Loucy (cell line): ENCODE data around the gene PSEN1.

Experiments
- H2AFZ ChIP-seq: fragments of 200-600 bp; sonication (generic); 2 replicates; pipeline ENCODE4 v1.6.0; 2016; ENCODE audit warnings: antibody characterized with exemption, mild to moderate bottlenecking, low read length, moderate library complexity
- H3F3A ChIP-seq: fragments of 200-600 bp; 2 replicates; pipeline ENCODE4 v1.6.0; 2016; ENCODE audit warnings: antibody characterized with exemption, low read depth, mild to moderate bottlenecking
- H3K27me3 ChIP-seq: fragments of 200-600 bp; sonication (generic); 2 replicates; pipeline ENCODE4 v1.6.1; 2014; ENCODE audit warnings: low read length, mild to moderate bottlenecking; ENCODE audit not compliant: insufficient read depth, poor library complexity, severe bottlenecking
- H3K36me3 ChIP-seq: fragments of 200-600 bp; sonication (generic); 2 replicates; pipeline ENCODE4 v1.6.1; 2016; ENCODE audit warnings: low read length; ENCODE audit not compliant: insufficient read depth
- H3K4me1 ChIP-seq: fragments of 200-600 bp; sonication (generic); 2 replicates; pipeline ENCODE4 v1.5.1; 2014; ENCODE audit warnings: low read length, mild to moderate bottlenecking; ENCODE audit not compliant: insufficient read depth, poor library complexity, severe bottlenecking
- H3K4me2 ChIP-seq: fragments of 200-600 bp; sonication (generic); 2 replicates; pipeline ENCODE4 v1.6.0; 2014; ENCODE audit warnings: antibody characterized with exemption, low read length, low read depth, mild to moderate bottlenecking; ENCODE audit not compliant: poor library complexity, severe bottlenecking
- H3K4me3 ChIP-seq: fragments of 200-600 bp; sonication (generic); 2 replicates; pipeline ENCODE4 v1.5.1; 2014; ENCODE audit warnings: low read length, mild to moderate bottlenecking, mixed read lengths; ENCODE audit not compliant: poor library complexity, severe bottlenecking
- H3K79me2 ChIP-seq: fragments of 200-600 bp; sonication (generic); 2 replicates; pipeline ENCODE4 v1.6.1; 2014; ENCODE audit warnings: low read length; ENCODE audit not compliant: insufficient read depth
- H3K9ac ChIP-seq: fragments of 200-600 bp; sonication (generic); 2 replicates; pipeline ENCODE4 v1.6.0; 2014; ENCODE audit warnings: mild to moderate bottlenecking, low read depth, low read length, moderate library complexity; ENCODE audit not compliant: poor library complexity, severe bottlenecking
- H3K9me2 ChIP-seq: fragments of 200-600 bp; sonication (generic); replicated peaks from 2 replicates; pipeline ENCODE4 v1.6.1; 2016; ENCODE audit warnings: low read depth, low read length, mixed read lengths
- H3K9me3 ChIP-seq: fragments of 200-600 bp; sonication (generic); 2 replicates; pipeline ENCODE4 v1.6.1; 2014; ENCODE audit warnings: mild to moderate bottlenecking, antibody characterized with exemption, low read length, low read depth; ENCODE audit not compliant: insufficient read depth
- H4K20me1 ChIP-seq: fragments of 200-600 bp; sonication (generic); 2 replicates; pipeline ENCODE4 v1.6.0; 2014; ENCODE audit warnings: antibody characterized with exemption, low read length, mild to moderate bottlenecking; ENCODE audit not compliant: insufficient read depth, poor library complexity, severe bottlenecking
- CTCF ChIP-seq: fragments of 200-600 bp; sonication (generic); conservative IDR thresholded peaks from 2 replicates; pipeline ENCODE4 v1.5.1; 2014; ENCODE audit warnings: mild to moderate bottlenecking, antibody characterized with exemption, low read length
- EZH2phosphoT487 ChIP-seq: fragments of 200-600 bp; IDR thresholded peaks from 2 replicates; pipeline ENCODE4 v1.6.1; 2018; ENCODE audit warnings: antibody characterized with exemption, mild to moderate bottlenecking, moderate library complexity, borderline replicate concordance

Gene PSEN1

GRCh38 chr14:73236157-73236556 lies 99.8 kb downstream of the PSEN1 start:
- H3K9ac ChIP-seq, result no peak overlapping the region
- H3K9me2 ChIP-seq, result no peaks in the 10 kb centered on the region
- H3K4me1 ChIP-seq, result peaks cover 7% of the 10 kb centered on the region
- H3K27me3 ChIP-seq, result no peaks in the 10 kb centered on the region
- H3K4me3 ChIP-seq, result no peak overlapping the region
- H4K20me1 ChIP-seq, result no peaks in the 10 kb centered on the region
- no peak overlapping the region for H3K4me2 ChIP-seq
- no peaks in the 10 kb centered on the region for H3K9me3 ChIP-seq
- H3K36me3 ChIP-seq, result no peaks in the 10 kb centered on the region
- no peak overlapping the region for H2AFZ ChIP-seq
- no peaks in the 10 kb centered on the region for H3F3A ChIP-seq
- no peak for TF ChIP-seq EZH2phosphoT487
- TF ChIP-seq CTCF, result no peak
- H3K79me2 ChIP-seq, result no peaks in the 10 kb centered on the region

- H3K9ac ChIP-seq, result no peak overlapping the region
- no peaks in the 10 kb centered on the region for H3K79me2 ChIP-seq
- H3K4me2 ChIP-seq, result no peak overlapping the region
- H3K27me3 ChIP-seq, result no peaks in the 10 kb centered on the region
- no peaks in the 10 kb centered on the region for H3K9me3 ChIP-seq
- H3F3A ChIP-seq, result no peaks in the 10 kb centered on the region
- H3K4me3 ChIP-seq, result no peak overlapping the region
- TF ChIP-seq EZH2phosphoT487 (no peak), CTCF (no peak)
- H2AFZ ChIP-seq, result no peak overlapping the region
- H3K9me2 ChIP-seq, result no peaks in the 10 kb centered on the region
- no peaks in the 10 kb centered on the region for H3K36me3 ChIP-seq
- H4K20me1 ChIP-seq, result no peaks in the 10 kb centered on the region
- peaks cover 10% of the 10 kb centered on the region for H3K4me1 ChIP-seq
Observed at GRCh38 chr14:73236752-73237218, 100.5 kb downstream of the PSEN1 start.

- Histone ChIP-seq H3K4me2 (no peak within 1 kb of the TSS), H4K20me1 (no peaks in the 10 kb centered on the region), H3K9me3 (no peaks in the 10 kb centered on the region), H3K4me3 (no peak within 1 kb of the TSS), H3K9me2 (no peaks in the 10 kb centered on the region), H2AFZ (no peak within 1 kb of the TSS), H3K27me3 (no peaks in the 10 kb centered on the region), H3K4me1 (peaks cover 13% of the 10 kb centered on the region), H3F3A (no peaks in the 10 kb centered on the region), H3K36me3 (no peaks in the 10 kb centered on the region), H3K9ac (no peak within 1 kb of the TSS), H3K79me2 (no peaks in the 10 kb centered on the region)
- TF ChIP-seq EZH2phosphoT487, result no peak
- TF ChIP-seq CTCF, result no peak
Observed at GRCh38 chr14:73237219-73237785, 101.0 kb downstream of the PSEN1 start, which contains the start of gene PAPLN. Gene PAPLN (plus strand): TSS chr14:73237506. CDS start chr14:73239779, 2,273 bp downstream.
